GM06990 (cell line): ENCODE results near the gene DLX3.

Source experiments
- DNase-seq: peaks from one replicate; pipeline ENCODE4 v3.0.0-alpha.2; 2011; ENCODE audit not compliant: insufficient read length; ENCODE audit errors: extremely low read depth
- H3K27me3 ChIP-seq: replicated peaks from 2 replicates; pipeline ENCODE4 v1.6.0; 2011; ENCODE audit warnings: low read length; ENCODE audit not compliant: control insufficient read depth, insufficient read depth
- H3K36me3 ChIP-seq: 2 replicates; pipeline ENCODE4 v1.5.1; 2011; ENCODE audit warnings: low read length; ENCODE audit not compliant: control insufficient read depth, insufficient read depth
- H3K4me3 ChIP-seq: replicated peaks from 2 replicates; pipeline ENCODE4 v1.5.1; 2011; ENCODE audit warnings: low read depth, mild to moderate bottlenecking, control low read depth, low read length
- CTCF ChIP-seq: IDR thresholded peaks from 2 replicates; pipeline ENCODE4 v1.5.1; 2011; ENCODE audit warnings: low read length, control low read depth, mild to moderate bottlenecking, inconsistent platforms; ENCODE audit not compliant: insufficient read depth, poor library complexity, severe bottlenecking

DLX3 gene

GRCh38 chr17:49955157-49955556, 39.9 kb downstream of the DLX3 start:
- Histone ChIP-seq H3K36me3 (no peaks in the 10 kb centered on the region), H3K27me3 (peaks cover 2% of the 10 kb centered on the region; the same call in 1 of the 2 replicates), H3K4me3 (no peak overlapping the region)
- no peak for DNase-seq
- TF ChIP-seq CTCF: no peak

- Histone ChIP-seq H3K4me3 (no peak overlapping the region), H3K27me3 (peaks cover 4% of the 10 kb centered on the region), H3K36me3 (no peaks in the 10 kb centered on the region)
- TF ChIP-seq CTCF: no peak
- no peak for DNase-seq
These were observed 42.0 kb downstream of the DLX3 start for GRCh38 chr17:49952912-49953497.

- Histone ChIP-seq H3K36me3 (no peaks in the 10 kb centered on the region), H3K27me3 (peaks cover 4% of the 10 kb centered on the region), H3K4me3 (no peak overlapping the region)
- DNase-seq: no peak
- peak; percentile 98 for TF ChIP-seq CTCF
These were observed 42.7 kb downstream of the DLX3 start for GRCh38 chr17:49952209-49952911.

- no peak for TF ChIP-seq CTCF
- no peak for DNase-seq
- no peaks in the 10 kb centered on the region for H3K36me3 ChIP-seq
- H3K4me3 ChIP-seq: no peak overlapping the region
- peaks cover 3% of the 10 kb centered on the region for H3K27me3 ChIP-seq
These were observed 43.5 kb downstream of the DLX3 start for GRCh38 chr17:49951362-49952082.

- peaks cover 4% of the 10 kb centered on the region for H3K27me3 ChIP-seq
- H3K4me3 ChIP-seq: no peak overlapping the region
- DNase-seq: no peak
- no peaks in the 10 kb centered on the region for H3K36me3 ChIP-seq
- no peak for TF ChIP-seq CTCF
These were observed 45.4 kb downstream of the DLX3 start for GRCh38 chr17:49949634-49950033.
